Activated naive CD4-positive, alpha-beta T cell treated with anti-CD3 and anti-CD28 coated beads, Interleukin-2, amount 10 ng/mL, durations not matched to agents 7 days and 5 days (primary cell): ENCODE results near the gene CYP4F22.
"Not testable (repeated sequence)": the region's sequence is repeated elsewhere in the genome, so short reads cannot be mapped to it uniquely, and the experiment has no call there.

Source experiments
- CTCF ChIA-PET: fragments of 350-600 bp; sonication (Branson Sonifier 250); formaldehyde crosslinking; loops from one replicate; lab custom pipeline; 2021; ENCODE audit warnings: antibody characterized with exemption; lab: Charles Lee
- DNase-seq: peaks from one replicate; pipeline ENCODE4 v3.0.0-alpha.2; 2020
- H3K27ac Mint-ChIP-seq: one replicate; pipeline ENCODE4 v1.8.0; 2021; ENCODE audit warnings: mild to moderate bottlenecking, moderate library complexity, mixed read lengths
- H3K27me3 Mint-ChIP-seq: one replicate; pipeline ENCODE4 v1.8.0; 2021; ENCODE audit warnings: mild to moderate bottlenecking, mixed read lengths
- H3K36me3 Mint-ChIP-seq: one replicate; pipeline ENCODE4 v1.8.0; 2021; ENCODE audit warnings: mixed read lengths
- H3K4me1 Mint-ChIP-seq: one replicate; pipeline ENCODE4 v1.8.0; 2021; ENCODE audit warnings: mixed read lengths
- H3K4me3 Mint-ChIP-seq: one replicate; pipeline ENCODE4 v1.8.0; 2021; ENCODE audit warnings: mild to moderate bottlenecking, moderate library complexity, mixed read lengths
- H3K9me3 Mint-ChIP-seq: one replicate; pipeline ENCODE4 v1.8.0; 2021; ENCODE audit warnings: mixed read lengths

Gene CYP4F22

GRCh38 chr19:15507068-15508034 is 974 bp upstream of the CYP4F22 start:
- no peak for DNase-seq
- H3K27me3 Mint-ChIP-seq = peaks cover 69% of the 10 kb centered on the region
- H3K4me3 Mint-ChIP-seq = peak overlapping the region; percentile 43
- CTCF ChIA-PET = interaction anchor here (1.3 kb wide), 1 partner anchor 88 kb away, joined by 3 read pairs; the partner anchor contains the start of gene AKAP8L
- no peaks in the 10 kb centered on the region for H3K9me3 Mint-ChIP-seq
- H3K36me3 Mint-ChIP-seq = no peaks in the 10 kb centered on the region
- peaks cover 17% of the 10 kb centered on the region for H3K4me1 Mint-ChIP-seq
- H3K27ac Mint-ChIP-seq = no peak overlapping the region

GRCh38 chr19:15511671-15512424 is 3.5 kb downstream of the CYP4F22 start:
- Mint-ChIP-seq H3K27me3 (peaks cover 43% of the 10 kb centered on the region), H3K9me3 (peaks cover 11% of the 10 kb centered on the region), H3K36me3 (peaks cover 3% of the 10 kb centered on the region), H3K27ac (no peak overlapping the region), H3K4me3 (no peak overlapping the region), H3K4me1 (peaks cover 40% of the 10 kb centered on the region)
- CTCF ChIA-PET = interaction anchor here (0.8 to 1.6 kb wide), 2 partner anchors 44 to 92 kb away, joined by 3 read pairs; no protein-coding TSS in a partner anchor
- no peak for DNase-seq

DNA sequence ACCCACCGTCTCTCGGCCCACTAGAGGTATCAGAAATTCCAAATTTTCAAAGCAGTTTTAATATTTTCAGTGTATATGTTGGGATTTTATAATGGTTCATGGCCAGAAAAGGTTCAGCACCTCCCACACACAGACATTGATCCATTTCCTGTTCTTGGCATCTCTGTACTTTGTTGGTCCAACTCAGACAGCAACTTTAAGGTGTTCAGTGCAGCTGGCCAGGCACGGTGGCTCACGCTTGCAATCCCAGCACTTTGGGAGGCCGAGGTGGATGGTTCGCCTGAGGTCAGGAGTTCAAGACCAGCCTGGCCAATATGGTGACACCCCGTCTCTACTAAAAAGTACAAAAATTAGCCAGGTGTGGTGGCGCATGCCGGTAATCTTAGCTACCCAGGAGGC is 6.9 kb downstream of the CYP4F22 start:
- CTCF ChIA-PET = not testable (repeated sequence)

GRCh38 chr19:15516363-15516762 is 8.0 kb downstream of the CYP4F22 start:
- Mint-ChIP-seq H3K36me3 (peaks cover 3% of the 10 kb centered on the region), H3K4me3 (no peak overlapping the region), H3K9me3 (peaks cover 16% of the 10 kb centered on the region), H3K27ac (peak overlapping the region; percentile 37), H3K27me3 (peaks cover 26% of the 10 kb centered on the region), H3K4me1 (peaks cover 24% of the 10 kb centered on the region)
- no peak for DNase-seq
- CTCF ChIA-PET = no interaction called here

More for the DNA sequence above, 6.9 kb downstream of the CYP4F22 start:
- peaks cover 16% of the 10 kb centered on the region for H3K9me3 Mint-ChIP-seq
- DNase-seq, H3K36me3 Mint-ChIP-seq: not testable (repeated sequence)
- peak overlapping the region; percentile 53 for H3K4me3 Mint-ChIP-seq
- H3K4me1 Mint-ChIP-seq = peaks cover 24% of the 10 kb centered on the region
- H3K27ac Mint-ChIP-seq = peak overlapping the region; percentile 96
- H3K27me3 Mint-ChIP-seq = peaks cover 32% of the 10 kb centered on the region

DNA sequence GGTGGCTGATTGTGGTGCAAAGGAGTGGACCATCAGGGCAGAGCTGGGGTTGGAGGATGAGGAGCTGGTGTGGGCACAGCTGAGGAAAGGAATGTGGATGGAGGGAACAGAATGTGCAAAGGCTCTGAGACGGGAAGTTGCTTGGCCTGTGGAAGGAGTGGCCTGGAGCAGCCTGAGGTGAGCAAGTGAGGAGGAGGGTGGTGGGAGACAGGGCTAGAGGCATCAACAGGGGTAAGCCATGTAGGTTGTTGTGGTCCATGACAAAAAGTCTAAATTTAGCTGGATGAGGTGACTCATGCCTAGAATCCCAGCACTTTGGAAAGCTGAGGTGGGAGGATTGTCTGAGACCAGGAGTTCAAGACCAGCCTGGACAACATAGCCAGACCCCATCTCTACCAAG is 9.5 kb downstream of the CYP4F22 start:
- Mint-ChIP-seq H3K36me3 (peaks cover 3% of the 10 kb centered on the region), H3K27ac (no peak overlapping the region), H3K27me3 (peaks cover 23% of the 10 kb centered on the region), H3K4me3 (no peak overlapping the region), H3K9me3 (peaks cover 16% of the 10 kb centered on the region), H3K4me1 (peaks cover 24% of the 10 kb centered on the region)
- no peak for DNase-seq
- CTCF ChIA-PET = no interaction called here

- peak overlapping the region; percentile 68 for H3K27ac Mint-ChIP-seq
- peaks cover 3% of the 10 kb centered on the region for H3K36me3 Mint-ChIP-seq
- peaks cover 36% of the 10 kb centered on the region for H3K27me3 Mint-ChIP-seq
- H3K4me3 Mint-ChIP-seq = no peak overlapping the region
- CTCF ChIA-PET = no interaction called here
- H3K9me3 Mint-ChIP-seq = peaks cover 16% of the 10 kb centered on the region
- DNase-seq = no peak
- H3K4me1 Mint-ChIP-seq = peaks cover 17% of the 10 kb centered on the region
Observed at GRCh38 chr19:15519433-15519976, 11.2 kb downstream of the CYP4F22 start.

GRCh38 chr19:15524781-15525180 is 16.5 kb downstream of the CYP4F22 start:
- peaks cover 2% of the 10 kb centered on the region for H3K4me1 Mint-ChIP-seq
- no peak overlapping the region for H3K27ac Mint-ChIP-seq
- peaks cover 35% of the 10 kb centered on the region for H3K27me3 Mint-ChIP-seq
- CTCF ChIA-PET = no interaction called here
- no peak for DNase-seq
- H3K9me3 Mint-ChIP-seq = peaks cover 2% of the 10 kb centered on the region
- H3K36me3 Mint-ChIP-seq = no peaks in the 10 kb centered on the region
- no peak overlapping the region for H3K4me3 Mint-ChIP-seq

DNA sequence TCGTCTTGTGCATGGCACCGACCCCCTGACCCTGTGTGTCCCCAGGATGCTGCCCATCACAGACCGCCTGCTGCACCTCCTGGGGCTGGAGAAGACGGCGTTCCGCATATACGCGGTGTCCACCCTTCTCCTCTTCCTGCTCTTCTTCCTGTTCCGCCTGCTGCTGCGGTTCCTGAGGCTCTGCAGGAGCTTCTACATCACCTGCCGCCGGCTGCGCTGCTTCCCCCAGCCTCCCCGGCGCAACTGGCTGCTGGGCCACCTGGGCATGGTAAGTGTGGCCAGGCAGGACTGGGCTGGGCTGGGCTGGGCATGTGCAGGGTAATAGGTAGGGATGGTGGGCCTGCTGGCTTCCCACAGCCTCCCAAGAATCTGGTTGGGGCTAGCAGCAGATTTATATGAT is 17.0 kb downstream of the CYP4F22 start:
- H3K27me3 Mint-ChIP-seq = peaks cover 35% of the 10 kb centered on the region
- H3K4me1 Mint-ChIP-seq = peaks cover 2% of the 10 kb centered on the region
- H3K36me3 Mint-ChIP-seq = peaks cover under 1% of the 10 kb centered on the region
- CTCF ChIA-PET = no interaction called here
- no peak overlapping the region for H3K27ac Mint-ChIP-seq
- DNase-seq = no peak
- no peak overlapping the region for H3K4me3 Mint-ChIP-seq
- H3K9me3 Mint-ChIP-seq = peaks cover 7% of the 10 kb centered on the region

DNA sequence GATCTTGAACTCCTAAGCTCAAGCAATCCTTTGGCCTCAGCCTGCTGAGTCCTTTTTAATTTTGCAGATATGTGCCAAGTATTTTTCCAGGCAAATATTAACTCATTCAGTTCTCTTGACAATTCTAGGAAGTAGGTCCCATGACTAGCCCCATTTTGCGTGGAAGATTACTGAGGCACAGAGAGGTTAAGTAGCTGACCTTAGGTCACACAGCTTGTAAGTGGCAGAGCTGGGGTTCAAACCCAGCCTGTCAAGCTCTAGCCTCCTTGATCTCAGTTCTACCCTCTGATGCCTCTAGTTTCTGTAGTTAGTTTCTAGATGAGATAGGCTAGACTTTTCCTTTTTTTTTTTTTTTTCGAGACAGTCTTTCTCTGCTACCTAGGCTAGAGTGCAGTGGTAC is 18.1 kb downstream of the CYP4F22 start:
- Mint-ChIP-seq H3K9me3 (peaks cover 10% of the 10 kb centered on the region), H3K27me3 (peaks cover 35% of the 10 kb centered on the region), H3K4me1 (peaks cover 2% of the 10 kb centered on the region), H3K36me3 (peaks cover 2% of the 10 kb centered on the region), H3K4me3 (no peak overlapping the region), H3K27ac (no peak overlapping the region)
- DNase-seq = no peak
- CTCF ChIA-PET = no interaction called here

DNA sequence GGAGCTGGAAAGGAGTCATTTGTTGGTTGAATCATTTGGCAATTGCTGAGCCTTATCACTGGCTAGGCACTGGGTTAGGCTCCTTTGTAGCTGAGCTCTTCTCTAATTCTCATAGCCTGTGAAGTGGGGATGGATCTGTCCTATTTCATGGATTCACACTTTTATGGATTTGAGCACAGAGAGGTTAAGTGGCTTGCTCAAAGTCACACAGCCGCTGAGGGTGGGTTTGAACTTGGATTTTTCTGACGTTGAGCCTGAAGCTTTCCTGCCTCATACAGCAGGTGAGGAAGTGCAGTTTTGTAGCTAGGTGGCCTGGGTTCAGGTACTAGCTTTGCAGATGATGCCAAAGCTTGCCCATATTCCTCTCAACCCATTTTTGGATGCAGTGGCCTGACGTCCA is 19.4 kb downstream of the CYP4F22 start:
- Mint-ChIP-seq H3K4me1 (peaks cover 6% of the 10 kb centered on the region), H3K27me3 (peaks cover 35% of the 10 kb centered on the region), H3K27ac (no peak overlapping the region), H3K4me3 (no peak overlapping the region), H3K36me3 (peaks cover 2% of the 10 kb centered on the region), H3K9me3 (peaks cover 10% of the 10 kb centered on the region)
- CTCF ChIA-PET = no interaction called here
- no peak for DNase-seq

DNA sequence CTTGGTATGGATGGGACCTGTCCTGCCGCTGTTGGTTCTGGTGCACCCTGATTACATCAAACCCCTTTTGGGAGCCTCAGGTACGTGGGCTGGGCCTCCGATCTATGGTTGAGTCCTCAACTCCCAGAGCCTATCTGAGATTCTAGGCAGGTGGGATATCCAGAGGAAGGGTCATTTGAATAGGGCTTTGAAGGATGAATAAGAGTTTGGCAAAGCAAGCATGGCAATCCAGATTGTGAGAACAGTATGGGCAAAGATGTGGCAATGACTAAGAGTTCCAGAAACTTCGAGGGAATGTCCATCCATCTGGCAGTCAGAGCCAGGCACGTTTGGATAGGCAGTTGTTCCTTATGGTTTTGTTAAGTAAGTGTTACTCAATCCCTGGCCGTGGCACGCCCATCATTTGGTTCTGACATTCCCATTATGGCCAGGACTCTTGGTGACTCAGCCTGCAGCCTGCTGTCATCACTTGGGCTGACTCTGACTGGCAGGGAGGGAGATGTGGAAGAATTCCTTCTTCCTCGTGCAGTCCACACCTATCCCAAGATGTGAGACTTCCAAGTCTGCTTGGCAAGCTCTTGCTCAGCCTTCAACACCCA is 21.5 kb downstream of the CYP4F22 start:
- H3K27ac Mint-ChIP-seq = no peak overlapping the region
- H3K27me3 Mint-ChIP-seq = peaks cover 24% of the 10 kb centered on the region

DNA sequence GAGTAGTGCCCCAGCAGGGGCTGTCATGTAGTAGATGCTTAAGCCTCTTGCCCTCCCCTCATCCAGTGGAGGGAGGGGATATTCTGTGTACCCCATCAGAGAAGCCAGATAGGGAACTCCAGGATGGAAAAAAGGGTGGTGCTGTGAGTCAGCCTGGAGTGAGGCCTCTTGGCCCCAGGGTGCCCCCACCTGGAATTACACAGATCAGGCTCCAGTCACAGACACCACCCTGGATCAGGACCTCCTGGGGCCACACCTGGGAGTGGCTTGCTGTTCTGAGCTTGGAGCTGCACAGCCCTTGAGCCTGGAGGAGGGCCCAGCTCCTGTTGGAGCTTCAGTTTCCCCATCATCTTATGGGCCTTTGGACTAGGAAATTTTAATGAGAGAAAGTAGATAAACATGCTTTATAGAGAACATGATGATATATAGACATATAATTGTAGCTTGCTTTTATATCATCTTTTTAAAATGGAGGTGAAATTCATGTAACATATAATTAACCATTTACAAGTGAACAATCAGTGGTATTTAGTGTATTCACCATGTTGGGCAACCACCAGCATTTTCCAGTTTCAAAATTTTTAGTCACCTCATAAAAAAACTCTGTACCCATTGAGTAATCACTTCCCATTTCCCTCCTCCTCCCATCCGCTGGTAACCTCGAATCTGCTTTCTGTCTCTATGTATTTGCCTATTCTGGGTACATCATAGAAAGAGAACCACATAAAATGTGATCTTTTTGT is 24.6 kb downstream of the CYP4F22 start:
- Mint-ChIP-seq H3K36me3 (peaks cover 2% of the 10 kb centered on the region), H3K4me3 (no peak overlapping the region), H3K27me3 (peaks cover 21% of the 10 kb centered on the region), H3K9me3 (peaks cover 10% of the 10 kb centered on the region), H3K27ac (no peak overlapping the region), H3K4me1 (peaks cover 22% of the 10 kb centered on the region)
- CTCF ChIA-PET = interaction anchor here (1.0 kb wide), 1 partner anchor 113 kb away, joined by 8 read pairs; the partner anchor contains the start of gene AKAP8L
- DNase-seq = no peak

More for the DNA sequence above, 21.5 kb downstream of the CYP4F22 start:
- CTCF ChIA-PET = no interaction called here
- Mint-ChIP-seq H3K36me3 (peaks cover 2% of the 10 kb centered on the region), H3K4me1 (peaks cover 19% of the 10 kb centered on the region), H3K9me3 (peaks cover 10% of the 10 kb centered on the region), H3K4me3 (no peak overlapping the region)
- no peak for DNase-seq

- Mint-ChIP-seq H3K27me3 (peaks cover 22% of the 10 kb centered on the region), H3K9me3 (peaks cover 14% of the 10 kb centered on the region), H3K4me1 (peaks cover 22% of the 10 kb centered on the region)
- not testable (repeated sequence) for H3K27ac Mint-ChIP-seq, H3K36me3 Mint-ChIP-seq, DNase-seq, H3K4me3 Mint-ChIP-seq
- CTCF ChIA-PET = interaction anchor here (1.0 to 1.6 kb wide), 2 partner anchors 114 kb away, joined by 5 to 8 read pairs; partner anchors contain the start of gene AKAP8L
Observed at GRCh38 chr19:15533522-15533830, 25.2 kb downstream of the CYP4F22 start.
